Natural killer cell (primary cell): Measurements from ENCODE around the gene FXYD7. TPM values are rescaled to one million over a fixed set of nuclear protein-coding genes. Genes with fewer than 3 reads are reported as not detected.
"Not testable (repeated sequence)": the region's sequence is repeated elsewhere in the genome, so short reads cannot be mapped to it uniquely, and the experiment has no call there.

ENCODE experiments used
- ATAC-seq, 3 donors: fragments of 150-1000 bp in 2 of 3; fragments of 200-7000 bp in 1 of 3; cut with Tn5 transposase; 1 replicate in 1 of 3; 2 replicates in 2 of 3; pipeline ENCODE4 v1.10.0; 2021; ENCODE audit warnings: mild to moderate bottlenecking in 2 of 3, moderate library complexity in 2 of 3
- DNase-seq, 2 donors: peaks; one replicate each; pipeline versions ENCODE4 v3.0.0 to v3.0.0-alpha.2; 2013 to 2021; ENCODE audit warnings: mixed read lengths in 1 of 2
- H3K27ac ChIP-seq: one replicate; pipeline ENCODE4 v1.5.1; 2013; ENCODE audit warnings: mild to moderate bottlenecking, low read length
- H3K27me3 ChIP-seq: one replicate; pipeline ENCODE4 v1.6.1; 2013; ENCODE audit warnings: low read length; ENCODE audit not compliant: control insufficient read depth, insufficient read depth
- H3K36me3 ChIP-seq: one replicate; pipeline ENCODE4 v1.6.1; 2013; ENCODE audit warnings: low read length; ENCODE audit not compliant: control insufficient read depth, insufficient read depth
- H3K4me1 ChIP-seq: one replicate; pipeline ENCODE4 v1.6.1; 2013; ENCODE audit warnings: low read length; ENCODE audit not compliant: control insufficient read depth, insufficient read depth
- H3K4me3 ChIP-seq: one replicate; pipeline ENCODE4 v1.5.1; 2013; ENCODE audit warnings: low read length
- H3K9me3 ChIP-seq: one replicate; pipeline ENCODE4 v1.6.1; 2013; ENCODE audit warnings: low read length; ENCODE audit not compliant: control insufficient read depth, insufficient read depth
- H3K27ac Mint-ChIP-seq, 2 donors: one replicate each; pipeline ENCODE4 v1.8.0; 2022; ENCODE audit warnings: mild to moderate bottlenecking in 2 of 2, mixed read lengths in 2 of 2, moderate library complexity in 1 of 2
- H3K27me3 Mint-ChIP-seq, 2 donors: one replicate each; pipeline ENCODE4 v1.8.0; 2022; ENCODE audit warnings: low read depth in 2 of 2, mixed read lengths in 2 of 2
- H3K36me3 Mint-ChIP-seq: one replicate; pipeline ENCODE4 v1.8.0; 2022; ENCODE audit warnings: mixed read lengths
- H3K4me1 Mint-ChIP-seq, 2 donors: one replicate each; pipeline ENCODE4 v1.8.0; 2022; ENCODE audit warnings: mixed read lengths in 2 of 2
- H3K4me3 Mint-ChIP-seq: one replicate; pipeline ENCODE4 v1.8.0; 2022; ENCODE audit warnings: mild to moderate bottlenecking, moderate library complexity, mixed read lengths
- H3K9me3 Mint-ChIP-seq, 2 donors: one replicate each; pipeline ENCODE4 v1.8.0; 2022; ENCODE audit warnings: mixed read lengths in 2 of 2
- WGBS: methylation state at CpG from one replicate; pipeline ENCODE4 v1.1.7; 2013; ENCODE audit warnings: missing lambda C conversion rate; ENCODE audit not compliant: insufficient coverage; 5-methylcytosine and 5-hydroxymethylcytosine counted together
- intact Hi-C: fragments of 100-400 bp; cut with micrococcal nuclease; formaldehyde crosslinking; loops from one replicate; pipeline ENCODE4 v1.14.2; 2022
- total RNA-seq, 4 donors: library from RNA; stranded (reverse); fragments of 120-200 nt in 1 of 4; gene quantifications; one replicate each; pipeline versions ENCODE4 v1.2.3 to v1.2.4, GENCODE V29; 2013 to 2022
- TF ChIP-seq, protein P1 (sequence below): fragments of 200-600 bp; IDR thresholded peaks from one replicate; pipeline ENCODE4 v1.8.0; 2022; ENCODE audit warnings: antibody characterized with exemption

Gene FXYD7
- total RNA-seq, 3 donors from 2014 or later (not counting 1 experiment from before 2014, with no cell fraction given): 4.0 to 5.4 (median 4.9) TPM

DNA sequence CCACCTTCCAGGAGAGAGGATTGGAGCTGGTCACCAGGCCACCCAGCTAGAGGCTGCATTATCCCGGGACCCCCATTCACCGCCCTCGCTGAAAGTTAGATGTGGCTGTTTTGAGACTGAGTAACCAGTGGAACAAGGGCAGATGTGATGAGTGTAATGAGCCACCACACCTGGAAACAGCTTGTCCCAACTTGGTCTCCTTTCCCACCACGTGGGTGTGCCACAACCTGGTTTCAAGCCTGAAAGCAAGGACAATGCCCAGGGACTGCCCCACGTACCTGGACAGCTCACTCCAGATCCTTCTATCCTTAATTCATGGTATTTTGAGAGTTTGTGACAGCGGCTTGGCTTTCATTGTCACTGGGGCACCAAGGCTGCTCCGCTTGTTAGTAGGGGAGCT, 15.2 kb upstream of the FXYD7 start:
- TF ChIP-seq, protein P1, sequence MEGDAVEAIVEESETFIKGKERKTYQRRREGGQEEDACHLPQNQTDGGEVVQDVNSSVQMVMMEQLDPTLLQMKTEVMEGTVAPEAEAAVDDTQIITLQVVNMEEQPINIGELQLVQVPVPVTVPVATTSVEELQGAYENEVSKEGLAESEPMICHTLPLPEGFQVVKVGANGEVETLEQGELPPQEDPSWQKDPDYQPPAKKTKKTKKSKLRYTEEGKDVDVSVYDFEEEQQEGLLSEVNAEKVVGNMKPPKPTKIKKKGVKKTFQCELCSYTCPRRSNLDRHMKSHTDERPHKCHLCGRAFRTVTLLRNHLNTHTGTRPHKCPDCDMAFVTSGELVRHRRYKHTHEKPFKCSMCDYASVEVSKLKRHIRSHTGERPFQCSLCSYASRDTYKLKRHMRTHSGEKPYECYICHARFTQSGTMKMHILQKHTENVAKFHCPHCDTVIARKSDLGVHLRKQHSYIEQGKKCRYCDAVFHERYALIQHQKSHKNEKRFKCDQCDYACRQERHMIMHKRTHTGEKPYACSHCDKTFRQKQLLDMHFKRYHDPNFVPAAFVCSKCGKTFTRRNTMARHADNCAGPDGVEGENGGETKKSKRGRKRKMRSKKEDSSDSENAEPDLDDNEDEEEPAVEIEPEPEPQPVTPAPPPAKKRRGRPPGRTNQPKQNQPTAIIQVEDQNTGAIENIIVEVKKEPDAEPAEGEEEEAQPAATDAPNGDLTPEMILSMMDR: no peak
- ATAC-seq (no peak), DNase-seq (no peak)
- Histone ChIP-seq H3K36me3 (no peaks in the 10 kb centered on the region), H3K27ac (no peak overlapping the region), H3K27me3 (no peaks in the 10 kb centered on the region), H3K4me3 (no peak overlapping the region), H3K9me3 (no peaks in the 10 kb centered on the region), H3K4me1 (peaks cover 11% of the 10 kb centered on the region)
- intact Hi-C loops: no loop called here
- H3K36me3 Mint-ChIP-seq: no peaks in the 10 kb centered on the region
- H3K27ac Mint-ChIP-seq: no peak overlapping the region
- H3K27me3 Mint-ChIP-seq: peaks cover 0 to 5% of the 10 kb centered on the region in 2 donors
- peaks cover 14 to 19% of the 10 kb centered on the region in 2 donors for H3K4me1 Mint-ChIP-seq
- no peak overlapping the region for H3K4me3 Mint-ChIP-seq
- WGBS: 88% methylated on average over 7 of the region's 7 CpGs
- peaks cover 0 to 4% of the 10 kb centered on the region in 2 donors for H3K9me3 Mint-ChIP-seq

DNA sequence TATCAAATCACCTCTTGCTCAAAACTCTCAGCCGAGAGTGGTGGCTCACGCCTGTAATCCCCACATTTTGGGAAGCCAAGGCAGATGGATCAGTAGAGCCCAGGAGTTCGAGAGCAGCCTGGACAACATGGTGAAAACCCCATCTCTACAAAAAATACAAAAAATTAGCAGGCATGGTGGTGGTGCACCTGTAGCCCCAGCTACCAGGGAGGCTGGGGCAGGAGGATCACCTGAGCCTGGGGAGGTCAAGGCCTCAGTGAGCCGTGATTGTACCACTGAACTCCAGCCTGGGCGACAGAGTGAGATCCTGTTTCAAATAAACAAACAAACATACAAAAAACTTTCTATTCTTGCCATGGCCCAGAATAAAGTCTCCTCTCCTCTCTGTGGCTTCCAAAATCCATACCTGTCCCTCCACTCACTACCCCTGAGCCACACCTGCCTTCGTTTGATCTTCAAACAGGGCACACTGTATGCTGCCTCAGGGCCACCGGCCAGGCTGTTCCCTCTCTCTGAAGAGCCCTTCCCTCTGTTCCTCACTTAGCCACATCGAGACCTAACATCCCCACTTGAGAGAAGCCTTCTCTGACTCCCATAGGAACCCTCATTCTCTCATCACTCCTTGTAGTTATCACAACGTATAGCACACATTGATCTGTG, 14.5 kb upstream of the FXYD7 start:
- 85% methylated on average over 9 of the region's 9 CpGs for WGBS
- ATAC-seq (no peak), DNase-seq (no peak)
- Mint-ChIP-seq H3K4me1 (peaks cover 14 to 19% of the 10 kb centered on the region in 2 donors), H3K4me3 (no peak overlapping the region), H3K27ac (no peak overlapping the region), H3K27me3 (peaks cover 0 to 5% of the 10 kb centered on the region in 2 donors), H3K36me3 (no peaks in the 10 kb centered on the region), H3K9me3 (peaks cover 0 to 4% of the 10 kb centered on the region in 2 donors)
- Histone ChIP-seq H3K9me3 (no peaks in the 10 kb centered on the region), H3K4me3 (no peak overlapping the region), H3K27ac (no peak overlapping the region), H3K4me1 (peaks cover 11% of the 10 kb centered on the region), H3K36me3 (no peaks in the 10 kb centered on the region), H3K27me3 (no peaks in the 10 kb centered on the region)
- intact Hi-C loops: no loop called here
- TF ChIP-seq, protein P1: no peak

- H3K27ac Mint-ChIP-seq, H3K27me3 Mint-ChIP-seq, H3K4me3 ChIP-seq, H3K36me3 ChIP-seq, H3K27me3 ChIP-seq, H3K36me3 Mint-ChIP-seq, H3K4me1 ChIP-seq, DNase-seq, intact Hi-C loops, H3K9me3 Mint-ChIP-seq, H3K4me1 Mint-ChIP-seq, H3K27ac ChIP-seq, H3K4me3 Mint-ChIP-seq, ATAC-seq, H3K9me3 ChIP-seq: not testable (repeated sequence)
- 69% methylated on average over 14 of the region's 14 CpGs for WGBS
These were observed 13.3 kb upstream of the FXYD7 start for GRCh38 chr19:35129724-35130274.

DNA sequence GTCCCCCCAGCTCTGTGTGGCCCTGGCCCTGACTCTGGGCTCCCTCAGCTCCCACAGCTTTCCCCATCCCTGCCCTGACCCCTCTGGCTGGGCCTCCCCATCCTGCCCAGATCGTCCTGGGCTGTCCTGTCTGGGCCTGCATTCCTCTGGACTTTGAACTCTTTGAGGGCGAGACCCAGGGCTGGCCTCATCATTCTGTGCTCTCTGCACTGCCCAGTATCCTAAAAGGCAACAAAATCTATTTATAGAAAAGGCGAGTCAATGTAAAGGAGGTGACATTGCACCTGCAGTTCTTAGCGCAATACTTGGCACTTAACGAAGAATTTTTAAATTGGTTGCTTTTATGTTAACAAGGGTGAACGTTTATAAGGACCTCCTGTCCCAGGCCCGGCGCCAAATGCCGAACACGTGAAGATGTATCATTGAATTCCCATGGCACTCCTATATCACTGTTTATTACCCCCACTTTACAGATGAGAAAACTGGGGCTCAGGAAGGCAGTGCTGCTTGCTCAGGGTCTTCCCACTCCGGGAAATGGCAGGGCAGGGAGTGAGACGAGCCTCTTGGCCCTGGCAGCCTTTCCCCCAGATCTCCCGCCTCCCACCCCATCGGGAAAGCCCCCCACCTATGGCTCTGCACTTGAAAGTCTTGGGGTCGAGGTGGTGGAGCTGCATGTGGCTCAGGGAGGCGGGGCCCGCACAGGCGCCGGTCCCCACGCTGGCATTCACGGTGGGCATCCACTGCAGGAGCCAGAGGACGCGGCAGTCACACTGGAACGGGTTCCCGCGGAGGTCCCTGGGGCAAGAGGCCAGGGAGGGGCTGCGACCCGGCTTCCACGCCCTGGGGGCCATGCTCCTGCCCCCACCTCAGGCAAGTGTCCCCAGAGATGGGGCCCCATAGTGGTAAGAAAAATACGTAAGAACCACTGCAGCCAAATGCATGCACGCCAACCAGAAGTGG, 12.0 kb upstream of the FXYD7 start:
- H3K36me3 Mint-ChIP-seq: no peaks in the 10 kb centered on the region
- TF ChIP-seq, protein P1: no peak
- intact Hi-C loops: no loop called here
- no peak for ATAC-seq
- H3K36me3 ChIP-seq: no peaks in the 10 kb centered on the region
- H3K9me3 Mint-ChIP-seq: peaks cover 0 to 4% of the 10 kb centered on the region in 2 donors
- H3K27me3 Mint-ChIP-seq: peaks cover 0 to 3% of the 10 kb centered on the region in 2 donors
- 87% methylated on average over 31 of the region's 31 CpGs for WGBS
- no peak overlapping the region for H3K4me3 Mint-ChIP-seq
- H3K4me1 Mint-ChIP-seq: no peaks in the 10 kb centered on the region
- no peaks in the 10 kb centered on the region for H3K27me3 ChIP-seq
- H3K4me3 ChIP-seq: no peak overlapping the region
- DNase-seq: no peak
- peaks cover 4% of the 10 kb centered on the region for H3K4me1 ChIP-seq
- no peak overlapping the region for H3K27ac ChIP-seq
- H3K27ac Mint-ChIP-seq: no peak overlapping the region
- H3K9me3 ChIP-seq: no peaks in the 10 kb centered on the region
